DMS79 (cell line): ENCODE data around the gene ERFE.

Experiments
- DNase-seq: peaks from one replicate; lab custom pipeline; 2025; lab: John Stamatoyannopoulos, UW

Gene ERFE

GRCh38 chr2:238140040-238140439 lies 18.7 kb upstream of the ERFE start:
- DNase-seq, result no peak

- no peak for DNase-seq
These were observed 17.8 kb upstream of the ERFE start for GRCh38 chr2:238140721-238141540.

GRCh38 chr2:238141541-238142318 lies 17.0 kb upstream of the ERFE start:
- DNase-seq, result no peak

- no peak for DNase-seq
These were observed 16.2 kb upstream of the ERFE start for GRCh38 chr2:238142382-238143205.

GRCh38 chr2:238143239-238143951 lies 15.4 kb upstream of the ERFE start:
- no peak for DNase-seq

- no peak for DNase-seq
These were observed 14.5 kb upstream of the ERFE start for GRCh38 chr2:238144262-238144661.

- DNase-seq, result no peak
These were observed 13.7 kb upstream of the ERFE start for GRCh38 chr2:238145046-238145445.

GRCh38 chr2:238145851-238146250 lies 12.9 kb upstream of the ERFE start:
- no peak for DNase-seq

GRCh38 chr2:238146884-238147544 lies 11.8 kb upstream of the ERFE start:
- no peak for DNase-seq

- DNase-seq, result no peak
These were observed 9.8 kb upstream of the ERFE start for GRCh38 chr2:238148981-238149380.

GRCh38 chr2:238149841-238150572 lies 8.8 kb upstream of the ERFE start:
- no peak for DNase-seq

- DNase-seq, result no peak
These were observed 8.1 kb upstream of the ERFE start for GRCh38 chr2:238150686-238151085.

- no peak for DNase-seq
These were observed 7.6 kb upstream of the ERFE start for GRCh38 chr2:238151205-238151604.

GRCh38 chr2:238151628-238152235 lies 7.0 kb upstream of the ERFE start:
- no peak for DNase-seq

- DNase-seq, result no peak
These were observed 5.7 kb upstream of the ERFE start for GRCh38 chr2:238152771-238153688.

- no peak for DNase-seq
These were observed 4.2 kb upstream of the ERFE start for GRCh38 chr2:238154570-238154969.

- DNase-seq, result no peak
These were observed 3.6 kb upstream of the ERFE start for GRCh38 chr2:238155051-238155760.
